ENCODE measurements around the gene GPC6.

DNA sequence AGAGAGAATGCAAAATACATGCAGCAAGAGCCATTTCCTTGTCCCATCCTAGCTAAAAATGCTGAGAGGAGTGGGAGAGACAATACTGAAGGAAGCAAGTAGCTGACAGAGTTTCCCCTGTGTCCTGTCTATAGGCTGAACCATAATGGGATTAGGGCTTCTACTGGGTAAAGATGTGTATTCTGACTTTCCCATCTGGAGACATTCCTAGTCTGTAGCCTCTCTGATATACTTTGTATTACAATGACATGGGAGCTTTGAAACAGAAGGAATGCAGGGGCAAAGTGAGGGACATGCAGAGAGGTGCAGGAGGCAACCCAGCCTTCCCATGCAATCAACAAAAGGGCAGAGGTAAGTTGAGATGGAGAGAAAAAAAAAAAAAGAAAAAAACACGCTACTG lies 10.5 kb upstream of the GPC6 start:
- TF ChIP-seq POLR2A (IDR thresholded peaks at IDR 0.05): no peak
- TF ChIP-seq CTCF (IDR thresholded peaks at IDR 0.05): no peak

Measured in suprapubic skin (tissue), 3 donors.